Neural cell (in vitro differentiated cells): ENCODE results near the gene MSLN. TPM values are rescaled to one million over a fixed set of nuclear protein-coding genes. Genes with fewer than 3 reads are reported as not detected.

Experiments
- H2AFZ ChIP-seq: fragments of 200-600, 300-800 bp; sonication (generic), shearing (Covaris generic); 2 replicates; pipeline ENCODE4 v1.6.0; 2014; ENCODE audit warnings: low read depth, mild to moderate bottlenecking, antibody characterized with exemption, low read length, moderate library complexity
- H3F3A ChIP-seq: fragments of 200-600 bp; shearing (Covaris generic); 2 replicates; pipeline ENCODE4 v1.6.1; 2016; ENCODE audit warnings: mild to moderate bottlenecking, moderate library complexity, mixed read lengths, antibody characterized with exemption, low read length; ENCODE audit not compliant: insufficient read depth, poor library complexity, severe bottlenecking
- H3K27ac ChIP-seq: fragments of 200-600, 300-800 bp; sonication (generic), shearing (Covaris generic); 2 replicates; pipeline ENCODE4 v1.5.1; 2014; ENCODE audit warnings: mild to moderate bottlenecking, low read length, moderate library complexity
- H3K27me3 ChIP-seq: fragments of 300-800, 200-600 bp; sonication (generic), shearing (Covaris generic); 2 replicates; pipeline ENCODE4 v1.6.0; 2014; ENCODE audit warnings: mild to moderate bottlenecking, low read depth, low read length, moderate library complexity; ENCODE audit not compliant: insufficient read depth
- H3K36me3 ChIP-seq: fragments of 300-800, 200-600 bp; sonication (generic), shearing (Covaris generic); 2 replicates; pipeline ENCODE4 v1.5.1; 2014; ENCODE audit warnings: mild to moderate bottlenecking, antibody characterized with exemption, low read length, moderate library complexity; ENCODE audit not compliant: insufficient read depth
- H3K4me2 ChIP-seq: fragments of 300-800, 200-600 bp; sonication (generic), shearing (Covaris generic); 2 replicates; pipeline ENCODE4 v1.6.0; 2014; ENCODE audit warnings: mild to moderate bottlenecking, low read length
- H3K4me3 ChIP-seq: fragments of 300-800, 200-600 bp; sonication (generic), shearing (Covaris generic); 2 replicates; pipeline ENCODE4 v1.5.1; 2014; ENCODE audit warnings: mild to moderate bottlenecking, low read length, moderate library complexity
- H3K79me2 ChIP-seq: fragments of 200-600 bp; shearing (Covaris generic); replicated peaks from 2 replicates; pipeline ENCODE4 v1.6.0; 2014; ENCODE audit warnings: mild to moderate bottlenecking, low read length, moderate library complexity; ENCODE audit not compliant: insufficient read depth
- H3K9ac ChIP-seq: fragments of 300-800, 200-600 bp; sonication (generic), shearing (Covaris generic); 2 replicates; pipeline ENCODE4 v1.6.1; 2016; ENCODE audit warnings: mild to moderate bottlenecking, low read length, mixed read lengths
- H3K9me2 ChIP-seq: fragments of 200-600 bp; shearing (Covaris generic); 2 replicates; pipeline ENCODE4 v1.6.1; 2016; ENCODE audit warnings: mild to moderate bottlenecking, low read length, mixed read lengths; ENCODE audit not compliant: insufficient read depth
- H3K9me3 ChIP-seq: fragments of 200-600, 300-800 bp; sonication (generic), shearing (Covaris generic); 2 replicates; pipeline ENCODE4 v1.6.1; 2016; ENCODE audit warnings: mild to moderate bottlenecking, mixed run types, low read length, moderate library complexity, mixed read lengths
- H4K20me1 ChIP-seq: fragments of 200-600 bp; shearing (Covaris generic); 2 replicates; pipeline ENCODE4 v1.6.1; 2016; ENCODE audit warnings: mild to moderate bottlenecking, mixed run types; ENCODE audit not compliant: insufficient read depth
- EP300 ChIP-seq: fragments of 450-650 bp; conservative IDR thresholded peaks from 2 replicates; pipeline ENCODE4 v1.6.1; 2014; ENCODE audit warnings: antibody characterized with exemption, mild to moderate bottlenecking, moderate library complexity; ENCODE audit not compliant: poor library complexity, severe bottlenecking
- MXI1 ChIP-seq: fragments of 450-650 bp; conservative IDR thresholded peaks from 2 replicates; pipeline ENCODE4 v1.6.1; 2014; ENCODE audit warnings: antibody characterized with exemption, mild to moderate bottlenecking; ENCODE audit not compliant: poor library complexity, severe bottlenecking
- RAD21 ChIP-seq: fragments of 450-650 bp; conservative IDR thresholded peaks from 2 replicates; pipeline ENCODE4 v1.6.1; 2014; ENCODE audit warnings: antibody characterized with exemption, mild to moderate bottlenecking, moderate library complexity
- SMC3 ChIP-seq: fragments of 450-650 bp; conservative IDR thresholded peaks from 2 replicates; pipeline ENCODE4 v1.6.1; 2014; ENCODE audit warnings: antibody characterized with exemption, mild to moderate bottlenecking, moderate library complexity; ENCODE audit not compliant: poor library complexity
- TAF1 ChIP-seq: IDR thresholded peaks from 2 replicates; pipeline ENCODE4 v1.6.1; 2012; ENCODE audit warnings: low read depth
- polyA plus RNA-seq: library from polyadenylated mRNA; depleted of rRNA; stranded (reverse); fragments of >200 nt; gene quantifications from 2 replicates; pipeline ENCODE4 v1.2.3, GENCODE V29; 2014
- TF ChIP-seq, protein P1 (sequence below): IDR thresholded peaks from 2 replicates; pipeline ENCODE4 v1.6.1; 2012; ENCODE audit warnings: borderline replicate concordance
- TF ChIP-seq, protein P2 (sequence below): fragments of 450-650 bp; IDR thresholded peaks from 2 replicates; pipeline ENCODE4 v1.5.1; 2014; ENCODE audit warnings: antibody characterized with exemption, mild to moderate bottlenecking, moderate library complexity; ENCODE audit not compliant: poor library complexity, severe bottlenecking

The MSLN gene
- polyA plus RNA-seq, 1 donor from 2014 or later = 0.63 TPM

DNA sequence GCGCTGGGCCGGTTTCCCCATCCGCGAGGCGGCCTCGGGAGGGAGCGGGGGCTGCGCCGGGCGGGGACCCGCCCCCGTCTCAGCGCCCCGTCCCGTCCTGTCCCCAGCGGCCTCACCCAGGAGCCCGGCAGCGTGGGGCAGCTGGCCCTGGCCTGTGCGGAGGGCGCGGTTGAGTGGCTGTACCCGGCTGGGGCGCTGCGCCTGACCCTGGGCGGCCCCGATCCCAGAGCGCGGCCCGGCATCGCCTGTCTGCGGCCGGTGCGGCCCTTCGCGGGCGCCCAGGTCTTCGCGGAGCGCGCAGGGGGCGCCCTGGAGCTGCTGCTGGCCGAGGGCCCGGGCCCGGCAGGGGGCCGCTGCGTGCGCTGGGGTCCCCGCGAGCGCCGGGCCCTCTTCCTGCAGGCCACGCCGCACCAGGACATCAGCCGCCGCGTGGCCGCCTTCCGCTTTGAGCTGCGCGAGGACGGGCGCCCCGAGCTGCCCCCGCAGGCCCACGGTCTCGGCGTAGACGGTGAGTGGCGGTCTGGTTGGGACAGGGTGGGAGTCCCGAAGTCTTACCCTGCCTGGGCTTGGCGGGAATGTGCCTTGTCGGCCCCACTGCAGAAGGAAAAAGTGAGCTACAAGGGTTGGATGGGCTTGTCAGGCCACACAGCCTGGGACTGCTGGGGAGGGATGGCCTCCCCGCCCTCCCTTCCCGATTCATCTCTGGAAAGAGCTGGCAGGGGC, 44.9 kb upstream of the MSLN start:
- Histone ChIP-seq H3K4me3 (peak overlapping the region; percentile 61), H3K4me2 (peak overlapping the region; percentile 35), H2AFZ (no peak overlapping the region), H3K27ac (peak overlapping the region; percentile 58), H3K79me2 (peaks cover 21% of the 10 kb centered on the region), H3K27me3 (no peaks in the 10 kb centered on the region), H3F3A (peaks cover 4% of the 10 kb centered on the region), H4K20me1 (no peaks in the 10 kb centered on the region), H3K9ac (peak overlapping the region; percentile 51), H3K9me2 (no peaks in the 10 kb centered on the region), H3K36me3 (no peaks in the 10 kb centered on the region), H3K9me3 (no peaks in the 10 kb centered on the region)
- TF ChIP-seq EP300 = no peak
- peak; percentile 22 for TF ChIP-seq RAD21
- TF ChIP-seq TAF1 = no peak
- no peak for TF ChIP-seq SMC3
- TF ChIP-seq, protein P1, sequence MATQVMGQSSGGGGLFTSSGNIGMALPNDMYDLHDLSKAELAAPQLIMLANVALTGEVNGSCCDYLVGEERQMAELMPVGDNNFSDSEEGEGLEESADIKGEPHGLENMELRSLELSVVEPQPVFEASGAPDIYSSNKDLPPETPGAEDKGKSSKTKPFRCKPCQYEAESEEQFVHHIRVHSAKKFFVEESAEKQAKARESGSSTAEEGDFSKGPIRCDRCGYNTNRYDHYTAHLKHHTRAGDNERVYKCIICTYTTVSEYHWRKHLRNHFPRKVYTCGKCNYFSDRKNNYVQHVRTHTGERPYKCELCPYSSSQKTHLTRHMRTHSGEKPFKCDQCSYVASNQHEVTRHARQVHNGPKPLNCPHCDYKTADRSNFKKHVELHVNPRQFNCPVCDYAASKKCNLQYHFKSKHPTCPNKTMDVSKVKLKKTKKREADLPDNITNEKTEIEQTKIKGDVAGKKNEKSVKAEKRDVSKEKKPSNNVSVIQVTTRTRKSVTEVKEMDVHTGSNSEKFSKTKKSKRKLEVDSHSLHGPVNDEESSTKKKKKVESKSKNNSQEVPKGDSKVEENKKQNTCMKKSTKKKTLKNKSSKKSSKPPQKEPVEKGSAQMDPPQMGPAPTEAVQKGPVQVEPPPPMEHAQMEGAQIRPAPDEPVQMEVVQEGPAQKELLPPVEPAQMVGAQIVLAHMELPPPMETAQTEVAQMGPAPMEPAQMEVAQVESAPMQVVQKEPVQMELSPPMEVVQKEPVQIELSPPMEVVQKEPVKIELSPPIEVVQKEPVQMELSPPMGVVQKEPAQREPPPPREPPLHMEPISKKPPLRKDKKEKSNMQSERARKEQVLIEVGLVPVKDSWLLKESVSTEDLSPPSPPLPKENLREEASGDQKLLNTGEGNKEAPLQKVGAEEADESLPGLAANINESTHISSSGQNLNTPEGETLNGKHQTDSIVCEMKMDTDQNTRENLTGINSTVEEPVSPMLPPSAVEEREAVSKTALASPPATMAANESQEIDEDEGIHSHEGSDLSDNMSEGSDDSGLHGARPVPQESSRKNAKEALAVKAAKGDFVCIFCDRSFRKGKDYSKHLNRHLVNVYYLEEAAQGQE = no peak
- no peak for TF ChIP-seq MXI1
- TF ChIP-seq, protein P2, sequence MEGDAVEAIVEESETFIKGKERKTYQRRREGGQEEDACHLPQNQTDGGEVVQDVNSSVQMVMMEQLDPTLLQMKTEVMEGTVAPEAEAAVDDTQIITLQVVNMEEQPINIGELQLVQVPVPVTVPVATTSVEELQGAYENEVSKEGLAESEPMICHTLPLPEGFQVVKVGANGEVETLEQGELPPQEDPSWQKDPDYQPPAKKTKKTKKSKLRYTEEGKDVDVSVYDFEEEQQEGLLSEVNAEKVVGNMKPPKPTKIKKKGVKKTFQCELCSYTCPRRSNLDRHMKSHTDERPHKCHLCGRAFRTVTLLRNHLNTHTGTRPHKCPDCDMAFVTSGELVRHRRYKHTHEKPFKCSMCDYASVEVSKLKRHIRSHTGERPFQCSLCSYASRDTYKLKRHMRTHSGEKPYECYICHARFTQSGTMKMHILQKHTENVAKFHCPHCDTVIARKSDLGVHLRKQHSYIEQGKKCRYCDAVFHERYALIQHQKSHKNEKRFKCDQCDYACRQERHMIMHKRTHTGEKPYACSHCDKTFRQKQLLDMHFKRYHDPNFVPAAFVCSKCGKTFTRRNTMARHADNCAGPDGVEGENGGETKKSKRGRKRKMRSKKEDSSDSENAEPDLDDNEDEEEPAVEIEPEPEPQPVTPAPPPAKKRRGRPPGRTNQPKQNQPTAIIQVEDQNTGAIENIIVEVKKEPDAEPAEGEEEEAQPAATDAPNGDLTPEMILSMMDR = peak; percentile 55

DNA sequence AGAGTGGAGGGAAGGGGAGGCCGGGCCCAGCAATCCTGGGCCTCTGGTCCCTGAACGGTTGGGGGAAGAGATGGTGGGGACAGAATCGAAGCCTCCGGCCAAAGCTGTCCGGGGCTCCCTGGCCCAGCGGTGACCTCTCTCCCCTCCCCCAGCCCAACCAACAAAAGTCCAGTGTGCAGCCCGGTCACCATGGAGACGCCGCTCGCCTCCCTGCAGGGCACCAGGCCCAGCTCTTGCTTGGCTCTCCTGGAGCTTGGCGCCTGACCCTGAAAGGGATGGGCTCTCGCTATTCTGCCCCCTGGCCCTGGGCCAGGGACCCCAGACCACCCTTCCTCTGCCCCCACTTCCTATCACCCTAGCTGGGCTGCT, 44.4 kb upstream of the MSLN start:
- no peaks in the 10 kb centered on the region for H3K9me3 ChIP-seq
- no peaks in the 10 kb centered on the region for H3K9me2 ChIP-seq
- peaks cover 17% of the 10 kb centered on the region for H3K79me2 ChIP-seq
- H3K27me3 ChIP-seq = no peaks in the 10 kb centered on the region
- no peaks in the 10 kb centered on the region for H3K36me3 ChIP-seq
- TF ChIP-seq EP300 (no peak), SMC3 (no peak), TAF1 (no peak), MXI1 (no peak)
- TF ChIP-seq, protein P2 = no peak
- TF ChIP-seq, protein P1 = no peak
- no peaks in the 10 kb centered on the region for H3F3A ChIP-seq
- peak overlapping the region; percentile 58 for H3K27ac ChIP-seq
- H3K4me2 ChIP-seq = peak overlapping the region; percentile 35
- H4K20me1 ChIP-seq = no peaks in the 10 kb centered on the region
- H3K4me3 ChIP-seq = peak overlapping the region; percentile 60
- no peak overlapping the region for H2AFZ ChIP-seq
- H3K9ac ChIP-seq = peak overlapping the region; percentile 51
